Measurements from ENCODE around the gene FBXW7. TPM values are rescaled to one million over a fixed set of nuclear protein-coding genes. Genes with fewer than 3 reads are reported as not detected.

FBXW7 gene
- total RNA-seq, 1 donor from 2014 or later, result 56.7 TPM

GRCh38 chr4:152455311-152455710, 80.6 kb downstream of the FBXW7 start:
- Histone ChIP-seq H3K27ac (replicated peaks) (no peak overlapping the region), H3K9me3 (replicated peaks) (no peaks in the 10 kb centered on the region), H3K4me3 (no peak overlapping the region), H3K4me1 (no peaks in the 10 kb centered on the region), H3K36me3 (no peaks in the 10 kb centered on the region), H3K27me3 (ENCODE audit: low read depth) (no peaks in the 10 kb centered on the region)
- TF ChIP-seq, protein P1, sequence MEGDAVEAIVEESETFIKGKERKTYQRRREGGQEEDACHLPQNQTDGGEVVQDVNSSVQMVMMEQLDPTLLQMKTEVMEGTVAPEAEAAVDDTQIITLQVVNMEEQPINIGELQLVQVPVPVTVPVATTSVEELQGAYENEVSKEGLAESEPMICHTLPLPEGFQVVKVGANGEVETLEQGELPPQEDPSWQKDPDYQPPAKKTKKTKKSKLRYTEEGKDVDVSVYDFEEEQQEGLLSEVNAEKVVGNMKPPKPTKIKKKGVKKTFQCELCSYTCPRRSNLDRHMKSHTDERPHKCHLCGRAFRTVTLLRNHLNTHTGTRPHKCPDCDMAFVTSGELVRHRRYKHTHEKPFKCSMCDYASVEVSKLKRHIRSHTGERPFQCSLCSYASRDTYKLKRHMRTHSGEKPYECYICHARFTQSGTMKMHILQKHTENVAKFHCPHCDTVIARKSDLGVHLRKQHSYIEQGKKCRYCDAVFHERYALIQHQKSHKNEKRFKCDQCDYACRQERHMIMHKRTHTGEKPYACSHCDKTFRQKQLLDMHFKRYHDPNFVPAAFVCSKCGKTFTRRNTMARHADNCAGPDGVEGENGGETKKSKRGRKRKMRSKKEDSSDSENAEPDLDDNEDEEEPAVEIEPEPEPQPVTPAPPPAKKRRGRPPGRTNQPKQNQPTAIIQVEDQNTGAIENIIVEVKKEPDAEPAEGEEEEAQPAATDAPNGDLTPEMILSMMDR (IDR thresholded peaks at IDR 0.05; ENCODE audit: borderline replicate concordance), result no peak
- intact Hi-C loops (cut with micrococcal nuclease), result no loop called here
- no peak for DNase-seq

DNA sequence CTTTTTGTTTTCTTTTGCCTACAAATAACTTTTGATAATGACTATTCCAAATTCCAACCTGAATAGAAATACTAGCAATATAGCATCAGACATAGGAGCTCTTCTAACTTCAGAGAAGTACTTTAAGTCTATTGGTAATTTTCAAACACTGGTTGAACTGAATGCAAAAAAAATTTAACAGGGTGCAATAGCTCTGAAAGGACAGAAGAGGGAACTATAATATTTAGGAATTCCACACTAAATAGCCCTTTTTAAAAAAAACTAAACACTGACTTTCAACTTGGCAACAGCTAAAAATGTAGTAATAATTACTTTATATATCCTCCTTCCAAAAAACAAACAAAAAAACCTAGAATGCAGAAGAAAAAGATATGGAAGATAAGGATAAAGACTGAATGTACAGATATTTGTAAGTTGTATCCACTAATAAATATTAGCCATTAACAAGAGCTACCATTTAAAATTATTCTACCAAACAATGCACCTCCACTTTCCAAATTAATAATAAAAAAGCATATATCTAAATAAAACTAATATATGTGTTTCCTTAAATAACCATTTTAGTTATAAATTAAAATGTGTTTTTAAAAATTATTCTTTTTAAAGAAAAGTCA, 81.4 kb downstream of the FBXW7 start:
- TF ChIP-seq, protein P1 (IDR thresholded peaks at IDR 0.05; ENCODE audit: borderline replicate concordance), result peak; percentile 68
- intact Hi-C loops (cut with micrococcal nuclease), result no loop called here
- no peak overlapping the region for H3K4me3 ChIP-seq

DNA sequence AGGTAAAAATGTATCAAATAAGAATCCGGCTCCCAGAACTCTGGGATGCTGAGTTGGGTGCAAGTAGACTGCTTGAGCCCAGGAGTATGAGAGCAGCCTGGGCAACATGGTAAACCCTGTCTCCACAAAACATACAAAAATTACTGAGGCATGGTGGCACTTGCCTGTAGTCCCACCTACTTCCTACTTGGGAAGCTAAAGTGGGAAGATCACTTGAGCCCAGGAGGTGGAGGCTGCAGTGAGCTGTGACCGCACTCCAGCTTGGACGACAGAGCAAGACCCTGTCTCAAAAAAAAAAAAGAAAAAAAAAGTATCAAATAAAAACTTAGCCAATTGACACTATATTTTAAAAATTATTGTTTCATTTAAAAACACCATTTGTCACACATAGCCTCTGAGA, 84.4 kb downstream of the FBXW7 start:
- no peak for DNase-seq
- Histone ChIP-seq H3K9me3 (replicated peaks) (no peaks in the 10 kb centered on the region), H3K27ac (replicated peaks) (no peak overlapping the region), H3K4me1 (peaks cover 4% of the 10 kb centered on the region), H3K4me3 (no peak overlapping the region), H3K27me3 (ENCODE audit: low read depth) (no peaks in the 10 kb centered on the region), H3K36me3 (no peaks in the 10 kb centered on the region)
- TF ChIP-seq, protein P1 (IDR thresholded peaks at IDR 0.05; ENCODE audit: borderline replicate concordance), result no peak
- intact Hi-C loops (cut with micrococcal nuclease), result no loop called here

More for the DNA sequence above, 81.4 kb downstream of the FBXW7 start:
- Histone ChIP-seq H3K4me1 (no peaks in the 10 kb centered on the region), H3K27me3 (ENCODE audit: low read depth) (no peaks in the 10 kb centered on the region), H3K9me3 (replicated peaks) (no peaks in the 10 kb centered on the region), H3K27ac (replicated peaks) (no peak overlapping the region), H3K36me3 (no peaks in the 10 kb centered on the region)
- DNase-seq, result no peak

GRCh38 chr4:152448854-152449253, 87.0 kb downstream of the FBXW7 start:
- TF ChIP-seq, protein P1 (IDR thresholded peaks at IDR 0.05; ENCODE audit: borderline replicate concordance), result no peak
- DNase-seq, result no peak

DNA sequence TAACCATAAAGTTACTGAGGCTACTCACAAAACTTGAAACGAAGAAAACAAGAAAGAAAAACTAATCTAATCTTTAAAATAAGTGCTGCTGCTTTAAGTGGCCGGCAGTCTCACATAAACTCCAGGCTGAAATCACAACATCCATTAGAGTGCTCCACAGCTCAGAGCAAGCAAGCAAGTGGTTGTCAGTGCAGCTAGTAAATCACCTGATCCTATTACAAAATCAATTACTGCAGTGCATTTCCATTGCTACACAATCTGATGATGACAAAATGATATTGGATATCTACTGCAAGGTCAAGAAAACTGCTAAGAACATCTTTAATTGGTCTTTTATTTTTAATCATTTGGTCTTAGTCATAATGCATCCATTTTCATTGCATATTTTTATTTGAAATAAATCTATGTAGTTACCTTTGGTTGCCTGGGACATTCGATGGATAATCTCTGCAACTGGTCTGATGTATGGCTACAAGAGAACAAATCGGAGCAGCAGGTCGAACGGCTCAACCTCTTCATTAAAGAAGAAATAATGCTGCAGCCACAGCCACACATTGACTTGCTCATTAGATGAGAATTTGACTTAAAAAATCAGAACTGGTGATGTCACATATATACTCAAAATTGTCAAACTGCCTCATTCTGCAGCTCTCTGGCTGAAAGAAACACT, 87.7 kb downstream of the FBXW7 start:
- Histone ChIP-seq H3K9me3 (replicated peaks) (no peaks in the 10 kb centered on the region), H3K36me3 (no peaks in the 10 kb centered on the region), H3K27ac (replicated peaks) (no peak overlapping the region), H3K27me3 (ENCODE audit: low read depth) (no peaks in the 10 kb centered on the region), H3K4me3 (no peak overlapping the region), H3K4me1 (peaks cover 4% of the 10 kb centered on the region)
- DNase-seq, result no peak
- TF ChIP-seq, protein P1 (IDR thresholded peaks at IDR 0.05; ENCODE audit: borderline replicate concordance), result no peak
- intact Hi-C loops (cut with micrococcal nuclease), result no loop called here

More at GRCh38 chr4:152448854-152449253, 87.0 kb downstream of the FBXW7 start:
- Histone ChIP-seq H3K9me3 (replicated peaks) (no peaks in the 10 kb centered on the region), H3K27ac (replicated peaks) (no peak overlapping the region), H3K36me3 (no peaks in the 10 kb centered on the region), H3K4me3 (no peak overlapping the region), H3K27me3 (ENCODE audit: low read depth) (no peaks in the 10 kb centered on the region), H3K4me1 (peaks cover 4% of the 10 kb centered on the region)
- intact Hi-C loops (cut with micrococcal nuclease), result no loop called here
